ENCODE results near the gene ORAI1. TPM values are rescaled to one million over a fixed set of nuclear protein-coding genes. Genes with fewer than 3 reads are reported as not detected.

Gene ORAI1
- total and polyA plus RNA-seq, 2 of the 13 experiments (the other 11 are each of a cell fraction or from before 2014, with no cell fraction given): 9.2 to 17.2 TPM

GRCh38 chr12:121596526-121596925, 29.8 kb upstream of the ORAI1 start:
- TF ChIP-seq RNF2 (conservative IDR thresholded peaks at IDR 0.05; ENCODE audit: low read depth) (no peak), HNF4G (IDR thresholded peaks at IDR 0.05; ENCODE audit: borderline replicate concordance, low read depth, low read length) (no peak), HNF4G (CRISPR knock-in tag; IDR thresholded peaks at IDR 0.05; ENCODE audit: borderline replicate concordance, low read depth) (no peak), ZHX1 (CRISPR knock-in tag; IDR thresholded peaks at IDR 0.05; ENCODE audit: low read depth) (no peak)
- WGBS (ENCODE audit: low lambda C conversion rate): 88% methylated on average over 5 of the region's 5 CpGs
- FAIRE-seq: no peak

GRCh38 chr12:121600702-121601336, 25.5 kb upstream of the ORAI1 start:
- ATAC-seq (peak; percentile 26; the same call in 1 of the 3 replicates), FAIRE-seq (no peak), DNase-seq (ENCODE audit: low spot score) (no peak)
- Histone ChIP-seq H3K4me2 (ENCODE audit: low read depth, low read length) (peak overlapping the region; percentile 40), H3K27me3 (ENCODE audit: control insufficient read depth in 1 of 2, insufficient read depth in 2 of 2, low read length in 2 of 2) (no peaks in the 10 kb centered on the region; a peak in 1 of 5 replicates), H3K4me1 (ENCODE audit: insufficient read depth, low read length) (peaks cover 34% of the 10 kb centered on the region), H3K9ac (ENCODE audit: insufficient read depth, low read depth, low read length) (no peak overlapping the region), H3K9me3 (ENCODE audit: low read length) (no peaks in the 10 kb centered on the region), H3K4me3 (replicated peaks in 1 of 3; ENCODE audit: insufficient read depth in 1 of 3, low read depth in 2 of 3, low read length in 3 of 3) (no peak overlapping the region; a peak in 1 of 6 replicates), H3K79me2 (ENCODE audit: insufficient read depth, low read length) (no peaks in the 10 kb centered on the region), H3K27ac (ENCODE audit: extremely low read length, insufficient read depth, low read length) (no peak overlapping the region), H2AFZ (ENCODE audit: low read length) (no peak overlapping the region), H4K20me1 (ENCODE audit: insufficient read depth, low read length) (no peaks in the 10 kb centered on the region), H3K36me3 (replicated peaks in 1 of 2; ENCODE audit: control insufficient read depth in 1 of 2, insufficient read depth in 2 of 2, low read length in 2 of 2) (no peaks in the 10 kb centered on the region)
- POLR2A ChIA-PET: no interaction called here
- no TSS peak for BruUV-seq (replicated peaks)
- TF ChIP-seq CREBL2 (CRISPR knock-in tag; IDR thresholded peaks at IDR 0.05; ENCODE audit: borderline replicate concordance) (no peak), ZKSCAN8 (CRISPR knock-in tag; IDR thresholded peaks at IDR 0.05; ENCODE audit: borderline replicate concordance) (peak; percentile 95), BATF2 (CRISPR knock-in tag; IDR thresholded peaks at IDR 0.05) (no peak), TARDBP (CRISPR knock-in tag; IDR thresholded peaks at IDR 0.05) (no peak), NFE2 (CRISPR knock-in tag; IDR thresholded peaks at IDR 0.05) (no peak), ZSCAN9 (CRISPR knock-in tag; IDR thresholded peaks at IDR 0.05; ENCODE audit: borderline replicate concordance) (no peak), ADNP (CRISPR knock-in tag; IDR thresholded peaks at IDR 0.05) (no peak), ZNF468 (CRISPR knock-in tag; IDR thresholded peaks at IDR 0.05) (no peak), ZEB1 (IDR thresholded peaks at IDR 0.05; ENCODE audit: insufficient replicate concordance, low read depth) (peak; percentile 96), GFI1 (CRISPR knock-in tag; IDR thresholded peaks at IDR 0.05; ENCODE audit: borderline replicate concordance) (peak; percentile 39; the same call in 1 of the 2 replicates)
- 0% methylated on average over 1 of the region's 6 CpGs for WGBS (ENCODE audit: low lambda C conversion rate)
- intact Hi-C loops (cut with micrococcal nuclease; ENCODE audit: unreplicated experiment) (no loop called here), in situ Hi-C loops (cut with HindIII; ENCODE audit: extremely low pct_ligation_motif_present, low pct_unique_long_range_greater_than_20kb) (no loop called here)
- CTCF ChIA-PET (ENCODE audit: low intra/inter-chr PET ratio, low total read pairs): no interaction called here

More at GRCh38 chr12:121596526-121596925, 29.8 kb upstream of the ORAI1 start:
- Histone ChIP-seq H3K4me2 (ENCODE audit: low read depth, low read length) (no peak overlapping the region), H2AFZ (ENCODE audit: low read length) (no peak overlapping the region), H3K36me3 (replicated peaks in 1 of 2; ENCODE audit: control insufficient read depth in 1 of 2, insufficient read depth in 2 of 2, low read length in 2 of 2) (no peaks in the 10 kb centered on the region), H3K9me3 (ENCODE audit: low read length) (no peaks in the 10 kb centered on the region), H4K20me1 (ENCODE audit: insufficient read depth, low read length) (no peaks in the 10 kb centered on the region), H3K4me3 (replicated peaks in 1 of 3; ENCODE audit: insufficient read depth in 1 of 3, low read depth in 2 of 3, low read length in 3 of 3) (no peak overlapping the region), H3K9ac (ENCODE audit: insufficient read depth, low read depth, low read length) (no peak overlapping the region), H3K27me3 (ENCODE audit: control insufficient read depth in 1 of 2, insufficient read depth in 2 of 2, low read length in 2 of 2) (no peaks in the 10 kb centered on the region), H3K4me1 (ENCODE audit: insufficient read depth, low read length) (peaks cover 46% of the 10 kb centered on the region), H3K79me2 (ENCODE audit: insufficient read depth, low read length) (no peaks in the 10 kb centered on the region), H3K27ac (ENCODE audit: extremely low read length, insufficient read depth, low read length) (no peak overlapping the region)
- ChIA-PET CTCF (ENCODE audit: low intra/inter-chr PET ratio, low total read pairs) (no interaction called here), POLR2A (no interaction called here)
- in situ Hi-C loops (cut with HindIII; ENCODE audit: extremely low pct_ligation_motif_present, low pct_unique_long_range_greater_than_20kb): no loop called here
- no peak for DNase-seq (ENCODE audit: low spot score)
- BruUV-seq (replicated peaks): no TSS peak
- intact Hi-C loops (cut with micrococcal nuclease; ENCODE audit: unreplicated experiment): no loop called here
- no peak for ATAC-seq
